ENCODE data around the gene ITPRIPL1.

GRCh38 chr2:96336873-96337272 lies 11.8 kb downstream of the ITPRIPL1 start:
- no peak for TF ChIP-seq CTCF (IDR thresholded peaks at IDR 0.05; ENCODE audit: low read depth, low read length, poor library complexity, severe bottlenecking)
- TF ChIP-seq EZH2phosphoT487 (IDR thresholded peaks at IDR 0.05; ENCODE audit: borderline replicate concordance, low read length), result no peak

All from DOHH2 (cell line).